GM23338 (cell line): ENCODE data around the gene CCDC81.

Source experiments
- EZH2 ChIP-seq: fragments of 200-600 bp; sonication (generic); IDR thresholded peaks from one replicate; pipeline ENCODE4 v1.8.0; 2017; ENCODE audit warnings: antibody characterized with exemption, mild to moderate bottlenecking, low read depth; ENCODE audit not compliant: unreplicated experiment
- EZH2phosphoT487 ChIP-seq: fragments of 200-600 bp; sonication (generic); IDR thresholded peaks from one replicate; pipeline ENCODE4 v1.8.1; 2018; ENCODE audit warnings: antibody characterized with exemption; ENCODE audit not compliant: unreplicated experiment
- JUNB ChIP-seq: IDR thresholded peaks from one replicate; pipeline ENCODE4 v1.6.1; 2016; ENCODE audit warnings: antibody characterized with exemption; ENCODE audit not compliant: unreplicated experiment
- POLR2AphosphoS5 ChIP-seq: IDR thresholded peaks from 2 replicates; pipeline ENCODE4 v1.6.1; 2016; ENCODE audit warnings: antibody characterized with exemption, low read depth
- TF ChIP-seq, protein P1 (sequence below): IDR thresholded peaks from one replicate; pipeline ENCODE4 v1.6.1; 2018; ENCODE audit warnings: antibody characterized with exemption; ENCODE audit not compliant: unreplicated experiment
- TF ChIP-seq, protein P2 (sequence below), 2 experiments: fragments of 200-600 bp in 1 of 2; sonication (generic) in 1 of 2; conservative IDR thresholded peaks; 2 replicates each; pipeline versions ENCODE4 v1.5.1 to v1.6.1; 2016 to 2017; ENCODE audit warnings: antibody characterized with exemption in 2 of 2, low read depth in 2 of 2, mild to moderate bottlenecking in 2 of 2, moderate library complexity in 1 of 2

DNA sequence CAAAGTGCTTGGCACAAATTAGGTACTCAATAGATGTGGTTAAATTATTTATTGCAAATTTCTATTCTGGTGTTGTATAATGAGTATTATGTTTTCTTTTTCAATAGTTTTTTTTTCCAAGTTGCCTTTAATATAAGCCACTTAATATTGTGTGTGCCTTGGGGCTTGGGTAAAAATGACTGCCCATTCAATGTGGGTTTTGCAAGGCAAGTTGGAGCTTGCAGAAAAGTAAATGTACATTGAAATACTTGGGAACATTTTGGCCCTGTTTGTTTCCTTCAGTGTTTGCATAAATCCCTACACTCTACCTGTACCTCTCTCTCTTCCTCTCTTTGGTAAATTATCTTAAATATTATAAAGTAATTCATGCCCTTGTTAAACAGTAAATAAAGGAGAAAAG is 2.1 kb upstream of the CCDC81 start:
- TF ChIP-seq, protein P1, sequence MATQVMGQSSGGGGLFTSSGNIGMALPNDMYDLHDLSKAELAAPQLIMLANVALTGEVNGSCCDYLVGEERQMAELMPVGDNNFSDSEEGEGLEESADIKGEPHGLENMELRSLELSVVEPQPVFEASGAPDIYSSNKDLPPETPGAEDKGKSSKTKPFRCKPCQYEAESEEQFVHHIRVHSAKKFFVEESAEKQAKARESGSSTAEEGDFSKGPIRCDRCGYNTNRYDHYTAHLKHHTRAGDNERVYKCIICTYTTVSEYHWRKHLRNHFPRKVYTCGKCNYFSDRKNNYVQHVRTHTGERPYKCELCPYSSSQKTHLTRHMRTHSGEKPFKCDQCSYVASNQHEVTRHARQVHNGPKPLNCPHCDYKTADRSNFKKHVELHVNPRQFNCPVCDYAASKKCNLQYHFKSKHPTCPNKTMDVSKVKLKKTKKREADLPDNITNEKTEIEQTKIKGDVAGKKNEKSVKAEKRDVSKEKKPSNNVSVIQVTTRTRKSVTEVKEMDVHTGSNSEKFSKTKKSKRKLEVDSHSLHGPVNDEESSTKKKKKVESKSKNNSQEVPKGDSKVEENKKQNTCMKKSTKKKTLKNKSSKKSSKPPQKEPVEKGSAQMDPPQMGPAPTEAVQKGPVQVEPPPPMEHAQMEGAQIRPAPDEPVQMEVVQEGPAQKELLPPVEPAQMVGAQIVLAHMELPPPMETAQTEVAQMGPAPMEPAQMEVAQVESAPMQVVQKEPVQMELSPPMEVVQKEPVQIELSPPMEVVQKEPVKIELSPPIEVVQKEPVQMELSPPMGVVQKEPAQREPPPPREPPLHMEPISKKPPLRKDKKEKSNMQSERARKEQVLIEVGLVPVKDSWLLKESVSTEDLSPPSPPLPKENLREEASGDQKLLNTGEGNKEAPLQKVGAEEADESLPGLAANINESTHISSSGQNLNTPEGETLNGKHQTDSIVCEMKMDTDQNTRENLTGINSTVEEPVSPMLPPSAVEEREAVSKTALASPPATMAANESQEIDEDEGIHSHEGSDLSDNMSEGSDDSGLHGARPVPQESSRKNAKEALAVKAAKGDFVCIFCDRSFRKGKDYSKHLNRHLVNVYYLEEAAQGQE, result no peak
- TF ChIP-seq EZH2phosphoT487, result no peak
- TF ChIP-seq, protein P2, sequence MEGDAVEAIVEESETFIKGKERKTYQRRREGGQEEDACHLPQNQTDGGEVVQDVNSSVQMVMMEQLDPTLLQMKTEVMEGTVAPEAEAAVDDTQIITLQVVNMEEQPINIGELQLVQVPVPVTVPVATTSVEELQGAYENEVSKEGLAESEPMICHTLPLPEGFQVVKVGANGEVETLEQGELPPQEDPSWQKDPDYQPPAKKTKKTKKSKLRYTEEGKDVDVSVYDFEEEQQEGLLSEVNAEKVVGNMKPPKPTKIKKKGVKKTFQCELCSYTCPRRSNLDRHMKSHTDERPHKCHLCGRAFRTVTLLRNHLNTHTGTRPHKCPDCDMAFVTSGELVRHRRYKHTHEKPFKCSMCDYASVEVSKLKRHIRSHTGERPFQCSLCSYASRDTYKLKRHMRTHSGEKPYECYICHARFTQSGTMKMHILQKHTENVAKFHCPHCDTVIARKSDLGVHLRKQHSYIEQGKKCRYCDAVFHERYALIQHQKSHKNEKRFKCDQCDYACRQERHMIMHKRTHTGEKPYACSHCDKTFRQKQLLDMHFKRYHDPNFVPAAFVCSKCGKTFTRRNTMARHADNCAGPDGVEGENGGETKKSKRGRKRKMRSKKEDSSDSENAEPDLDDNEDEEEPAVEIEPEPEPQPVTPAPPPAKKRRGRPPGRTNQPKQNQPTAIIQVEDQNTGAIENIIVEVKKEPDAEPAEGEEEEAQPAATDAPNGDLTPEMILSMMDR (conservative IDR thresholded peaks at IDR 0.05; ENCODE audit: low read depth in 2 of 2), result no peak
- TF ChIP-seq POLR2AphosphoS5, result no peak
- no peak for TF ChIP-seq EZH2
- no peak for TF ChIP-seq JUNB
